Thoracic aorta (tissue), 2 donors: ENCODE measurements around the gene ALOX12. TPM values are rescaled to one million over a fixed set of nuclear protein-coding genes. Genes with fewer than 3 reads are reported as not detected.

Experiments
- ATAC-seq: fragments of 150-250 bp; one replicate; pipeline ENCODE4 v1.8.0; 2017; ENCODE audit warnings: low read depth; ENCODE audit not compliant: insufficient number of reproducible peaks, low FRiP score
- DNase-seq: peaks from one replicate; pipeline ENCODE4 v3.0.0-alpha.2; 2020; ENCODE audit warnings: low spot score
- H3K27ac ChIP-seq, 2 donors: fragments of 200-600 bp; sonication (generic); 1 replicate in 1 of 2; 2 replicates in 1 of 2; pipeline ENCODE4 v1.5.1; 2016; ENCODE audit warnings: mild to moderate bottlenecking in 2 of 2, moderate library complexity in 2 of 2
- H3K27me3 ChIP-seq: fragments of 200-600 bp; sonication (generic); replicated peaks from 2 replicates; pipeline ENCODE4 v1.6.0; 2016; ENCODE audit warnings: mild to moderate bottlenecking; ENCODE audit not compliant: insufficient read depth
- H3K36me3 ChIP-seq: fragments of 200-600 bp; sonication (generic); one replicate; pipeline ENCODE4 v1.5.1; 2016
- H3K4me1 ChIP-seq, 2 donors: fragments of 200-600 bp; sonication (generic); 1 replicate in 1 of 2; 2 replicates in 1 of 2; pipeline versions ENCODE4 v1.5.1 to v1.6.0; 2016; ENCODE audit warnings: low read depth in 2 of 2, mild to moderate bottlenecking in 1 of 2; ENCODE audit not compliant: control insufficient read depth in 1 of 2
- H3K4me3 ChIP-seq: fragments of 200-600 bp; sonication (generic); 2 replicates; pipeline ENCODE4 v1.5.1; 2016; ENCODE audit warnings: mild to moderate bottlenecking
- H3K9me3 ChIP-seq: fragments of 200-600 bp; sonication (generic); 2 replicates; pipeline ENCODE4 v1.5.1; 2016
- CTCF ChIP-seq: fragments of 200-600 bp; sonication (generic); IDR thresholded peaks from one replicate; pipeline ENCODE4 v1.5.1; 2019; ENCODE audit warnings: antibody characterized with exemption
- total RNA-seq, 2 donors: library from RNA; depleted of rRNA; stranded (reverse); fragments of >200 nt; gene quantifications; one replicate each; pipeline versions ENCODE4 v1.1.0 to v1.2.3, GENCODE V29; 2016

ALOX12 gene
- total RNA-seq, 2 donors from 2014 or later: not detected

- Histone ChIP-seq H3K9me3 (no peaks in the 10 kb centered on the region), H3K4me3 (no peak overlapping the region), H3K36me3 (peaks cover 5% of the 10 kb centered on the region), H3K27ac (no peak overlapping the region), H3K27me3 (no peaks in the 10 kb centered on the region), H3K4me1 (peaks cover 11 to 14% of the 10 kb centered on the region in 2 donors)
- DNase-seq (no peak), ATAC-seq (no peak)
- no peak for TF ChIP-seq CTCF
These were observed 1.1 kb upstream of the ALOX12 start for GRCh38 chr17:6994666-6995256.

GRCh38 chr17:6996256-6997011 lies 585 bp downstream of the ALOX12 start:
- Histone ChIP-seq H3K36me3 (peaks cover 16% of the 10 kb centered on the region), H3K9me3 (no peaks in the 10 kb centered on the region), H3K4me1 (peaks cover 11 to 14% of the 10 kb centered on the region in 2 donors), H3K27ac (no peak overlapping the region), H3K27me3 (no peaks in the 10 kb centered on the region), H3K4me3 (peak overlapping the region; percentile 70)
- TF ChIP-seq CTCF: no peak
- DNase-seq (no peak), ATAC-seq (no peak)

GRCh38 chr17:6997171-6997570 lies 1.3 kb downstream of the ALOX12 start:
- ATAC-seq: no peak
- no peak for TF ChIP-seq CTCF

GRCh38 chr17:6998855-6999508 lies 3.1 kb downstream of the ALOX12 start:
- DNase-seq: no peak
- no peak for TF ChIP-seq CTCF
- H3K4me3 ChIP-seq: no peak overlapping the region
- peaks cover 11 to 14% of the 10 kb centered on the region in 2 donors for H3K4me1 ChIP-seq
- no peak for ATAC-seq
- H3K27ac ChIP-seq: no peak overlapping the region
- no peaks in the 10 kb centered on the region for H3K9me3 ChIP-seq
- no peaks in the 10 kb centered on the region for H3K27me3 ChIP-seq
- H3K36me3 ChIP-seq: peaks cover 25% of the 10 kb centered on the region

More at GRCh38 chr17:6997171-6997570, 1.3 kb downstream of the ALOX12 start:
- peaks cover 11 to 14% of the 10 kb centered on the region in 2 donors for H3K4me1 ChIP-seq
- H3K36me3 ChIP-seq: peaks cover 23% of the 10 kb centered on the region
- no peaks in the 10 kb centered on the region for H3K9me3 ChIP-seq
- DNase-seq: no peak
- H3K27ac ChIP-seq: no peak overlapping the region
- no peaks in the 10 kb centered on the region for H3K27me3 ChIP-seq
- H3K4me3 ChIP-seq: no peak overlapping the region

- no peak for TF ChIP-seq CTCF
- no peak for ATAC-seq
- no peak for DNase-seq
- Histone ChIP-seq H3K9me3 (no peaks in the 10 kb centered on the region), H3K36me3 (peaks cover 25% of the 10 kb centered on the region), H3K27me3 (no peaks in the 10 kb centered on the region), H3K4me1 (peaks cover under 1 to 1% of the 10 kb centered on the region in 2 donors), H3K27ac (no peak overlapping the region), H3K4me3 (no peak overlapping the region)
These were observed 5.6 kb downstream of the ALOX12 start for GRCh38 chr17:7001318-7001961.
